Activated CD4-positive, CD25-positive, alpha-beta regulatory T cell (primary cell): ENCODE results near the gene BMPR2.
"Not testable (repeated sequence)": the region's sequence is repeated elsewhere in the genome, so short reads cannot be mapped to it uniquely, and the experiment has no call there.

Source experiments
- DNase-seq, 4 experiments: peaks; one replicate each; lab custom pipeline; 2025; lab: John Stamatoyannopoulos, UW

BMPR2 gene

GRCh38 chr2:202375609-202376408, at the start of gene BMPR2:
TSS of gene BMPR2 (plus strand) at chr2:202376327. CDS start at chr2:202377475, 1,148 bp downstream.
- peak; percentile 60 to 72 (median 69) for DNase-seq

GRCh38 chr2:202327858-202328257, 48.3 kb upstream of the BMPR2 start:
- no peak for DNase-seq

GRCh38 chr2:202335791-202336467, 40.2 kb upstream of the BMPR2 start:
- no peak for DNase-seq

- no peak for DNase-seq
Observed at GRCh38 chr2:202337151-202337550, 39.0 kb upstream of the BMPR2 start.

- DNase-seq = no peak
Observed at GRCh38 chr2:202337706-202338346, 38.3 kb upstream of the BMPR2 start.

- no peak for DNase-seq
Observed at GRCh38 chr2:202339071-202339870, 36.9 kb upstream of the BMPR2 start.

- DNase-seq = no peak
Observed at GRCh38 chr2:202344178-202344577, 31.9 kb upstream of the BMPR2 start.

- no peak for DNase-seq
Observed at GRCh38 chr2:202346180-202346579, 29.9 kb upstream of the BMPR2 start.

GRCh38 chr2:202353430-202353829, 22.7 kb upstream of the BMPR2 start:
- DNase-seq = no peak

- DNase-seq = no peak
Observed at GRCh38 chr2:202355993-202356505, 20.1 kb upstream of the BMPR2 start.

GRCh38 chr2:202358924-202359323, 17.2 kb upstream of the BMPR2 start:
- DNase-seq = not testable (repeated sequence)

- no peak for DNase-seq
Observed at GRCh38 chr2:202360646-202361045, 15.5 kb upstream of the BMPR2 start.

- DNase-seq = no peak
Observed at GRCh38 chr2:202361108-202361507, 15.0 kb upstream of the BMPR2 start.

- DNase-seq = no peak
Observed at GRCh38 chr2:202373490-202373889, 2.6 kb upstream of the BMPR2 start.

- DNase-seq = not testable (repeated sequence)
Observed at GRCh38 chr2:202374383-202374782, 1.7 kb upstream of the BMPR2 start.

GRCh38 chr2:202375033-202375608, 1.0 kb upstream of the BMPR2 start:
- no peak for DNase-seq

- DNase-seq = peak; percentile 28 to 48 (median 34)
Observed at GRCh38 chr2:202376460-202377206, 506 bp downstream of the BMPR2 start.

GRCh38 chr2:202377207-202377761, 1.2 kb downstream of the BMPR2 start:
- peak in 1 of 4 experiments; percentile 3 for DNase-seq

GRCh38 chr2:202378001-202378400, 1.9 kb downstream of the BMPR2 start:
- DNase-seq = no peak

GRCh38 chr2:202378662-202379358, 2.7 kb downstream of the BMPR2 start:
- DNase-seq = no peak
